ENCODE measurements around the gene TEX35. TPM values are rescaled to one million over a fixed set of nuclear protein-coding genes. Genes with fewer than 3 reads are reported as not detected.

The TEX35 gene
- total and polyA plus RNA-seq, 12 donors: 0.03 to 0.56 (median 0.09) TPM; not detected in 9

DNA sequence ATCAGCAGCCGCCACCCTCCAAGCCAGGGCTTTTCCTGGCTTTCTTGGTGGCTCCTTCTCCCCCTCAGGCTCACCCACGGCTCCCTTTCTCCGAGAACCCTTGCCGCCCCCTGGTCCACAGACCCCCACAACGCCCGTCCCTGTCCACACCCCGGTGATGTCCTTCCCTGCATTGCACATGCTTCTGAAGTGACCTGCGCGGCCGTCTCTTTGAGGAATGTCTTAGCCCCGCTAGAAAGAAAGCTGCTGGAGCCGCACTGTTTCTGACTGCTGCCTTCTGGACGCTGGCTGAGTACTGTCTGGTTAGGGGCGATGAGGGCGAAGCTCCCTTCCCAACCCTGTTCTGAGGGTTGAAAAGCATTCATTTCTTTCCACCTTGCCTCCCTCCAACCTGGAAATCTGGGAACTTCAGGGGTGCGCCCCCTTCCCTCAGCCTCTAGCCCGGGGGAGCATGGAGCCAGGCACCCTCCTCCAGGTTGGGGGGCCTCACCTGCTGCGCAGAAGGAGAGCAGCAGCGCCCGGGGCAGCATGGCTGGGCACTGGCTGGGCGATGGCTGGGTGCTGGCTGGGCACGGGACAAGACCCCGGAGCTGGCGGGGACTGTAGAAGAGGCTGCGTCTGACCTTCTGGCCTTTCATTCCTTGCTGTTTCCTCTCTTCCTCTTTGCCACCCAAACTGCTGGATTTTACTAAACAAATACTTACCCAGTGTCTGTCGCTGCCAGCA is 16.3 kb upstream of the TEX35 start, which contains the start of gene CLEC20A:
CLEC20A (minus strand) TSS at position 555 of the 726 bp plus-strand sequence; CDS start at position 530, 25 bp downstream.
- Histone ChIP-seq H3K4me3 (no peak within 1 kb of the TSS), H3K27ac (no peak within 1 kb of the TSS), H3K4me1 (peaks cover 0 to 12% (median 0%) of the 10 kb centered on the region in 9 donors), H3K36me3 (no peaks in the 10 kb centered on the region), H3K27me3 (no peaks in the 10 kb centered on the region), H3K9me3 (no peaks in the 10 kb centered on the region)
- TF ChIP-seq, protein P1, sequence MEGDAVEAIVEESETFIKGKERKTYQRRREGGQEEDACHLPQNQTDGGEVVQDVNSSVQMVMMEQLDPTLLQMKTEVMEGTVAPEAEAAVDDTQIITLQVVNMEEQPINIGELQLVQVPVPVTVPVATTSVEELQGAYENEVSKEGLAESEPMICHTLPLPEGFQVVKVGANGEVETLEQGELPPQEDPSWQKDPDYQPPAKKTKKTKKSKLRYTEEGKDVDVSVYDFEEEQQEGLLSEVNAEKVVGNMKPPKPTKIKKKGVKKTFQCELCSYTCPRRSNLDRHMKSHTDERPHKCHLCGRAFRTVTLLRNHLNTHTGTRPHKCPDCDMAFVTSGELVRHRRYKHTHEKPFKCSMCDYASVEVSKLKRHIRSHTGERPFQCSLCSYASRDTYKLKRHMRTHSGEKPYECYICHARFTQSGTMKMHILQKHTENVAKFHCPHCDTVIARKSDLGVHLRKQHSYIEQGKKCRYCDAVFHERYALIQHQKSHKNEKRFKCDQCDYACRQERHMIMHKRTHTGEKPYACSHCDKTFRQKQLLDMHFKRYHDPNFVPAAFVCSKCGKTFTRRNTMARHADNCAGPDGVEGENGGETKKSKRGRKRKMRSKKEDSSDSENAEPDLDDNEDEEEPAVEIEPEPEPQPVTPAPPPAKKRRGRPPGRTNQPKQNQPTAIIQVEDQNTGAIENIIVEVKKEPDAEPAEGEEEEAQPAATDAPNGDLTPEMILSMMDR (IDR thresholded peaks at IDR 0.05): no peak
- intact Hi-C loops (cut with DNase I): loop anchor here in 1 of 10 donors (10.0 kb wide), 1 partner anchor 192 kb away; no protein-coding TSS in a partner anchor
- DNase-seq: no peak
- ATAC-seq: no peak
- 95 to 96% methylated on average over 26 of the region's 26 CpGs for WGBS, 2 donors

DNA sequence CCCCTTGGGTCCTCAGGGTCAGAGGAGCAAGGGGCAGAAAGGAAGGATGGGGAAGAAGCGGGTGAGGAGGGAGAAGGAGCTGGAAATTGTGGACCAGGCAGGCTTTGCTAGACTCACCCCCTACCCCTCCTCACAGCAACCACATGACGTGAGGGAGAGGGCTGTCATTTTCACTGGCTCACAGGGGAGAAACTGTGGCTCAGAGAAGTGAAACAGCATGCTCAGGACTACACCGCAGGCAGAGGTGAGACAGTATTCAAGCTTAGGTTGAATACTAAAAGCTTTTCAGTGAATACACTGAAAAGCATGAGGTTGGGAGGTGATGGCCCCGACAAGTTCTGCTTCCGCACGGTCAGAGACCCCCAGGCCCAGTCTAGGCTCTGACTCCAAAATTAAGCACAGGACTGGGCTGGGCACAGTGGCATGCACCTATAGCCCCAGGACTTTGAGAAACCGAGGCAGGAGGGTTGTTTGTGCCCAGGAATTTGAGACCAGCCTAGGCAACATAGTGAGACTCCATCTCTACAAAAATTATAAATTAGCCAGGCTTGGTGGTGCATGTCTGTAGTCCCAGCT is 14.9 kb upstream of the TEX35 start:
- Histone ChIP-seq H3K27ac (no peak overlapping the region), H3K4me1 (peaks cover 0 to 12% (median 0%) of the 10 kb centered on the region in 9 donors), H3K27me3 (no peaks in the 10 kb centered on the region), H3K9me3 (no peaks in the 10 kb centered on the region), H3K4me3 (no peak overlapping the region), H3K36me3 (no peaks in the 10 kb centered on the region)
- DNase-seq: no peak
- TF ChIP-seq, protein P1 (IDR thresholded peaks at IDR 0.05): no peak
- intact Hi-C loops (cut with DNase I): loop anchor here in 1 of 10 donors (10.0 kb wide), 1 partner anchor 193 kb away; no protein-coding TSS in a partner anchor
- 92% methylated on average over 7 of the region's 7 CpGs for WGBS, 2 donors
- ATAC-seq: no peak

DNA sequence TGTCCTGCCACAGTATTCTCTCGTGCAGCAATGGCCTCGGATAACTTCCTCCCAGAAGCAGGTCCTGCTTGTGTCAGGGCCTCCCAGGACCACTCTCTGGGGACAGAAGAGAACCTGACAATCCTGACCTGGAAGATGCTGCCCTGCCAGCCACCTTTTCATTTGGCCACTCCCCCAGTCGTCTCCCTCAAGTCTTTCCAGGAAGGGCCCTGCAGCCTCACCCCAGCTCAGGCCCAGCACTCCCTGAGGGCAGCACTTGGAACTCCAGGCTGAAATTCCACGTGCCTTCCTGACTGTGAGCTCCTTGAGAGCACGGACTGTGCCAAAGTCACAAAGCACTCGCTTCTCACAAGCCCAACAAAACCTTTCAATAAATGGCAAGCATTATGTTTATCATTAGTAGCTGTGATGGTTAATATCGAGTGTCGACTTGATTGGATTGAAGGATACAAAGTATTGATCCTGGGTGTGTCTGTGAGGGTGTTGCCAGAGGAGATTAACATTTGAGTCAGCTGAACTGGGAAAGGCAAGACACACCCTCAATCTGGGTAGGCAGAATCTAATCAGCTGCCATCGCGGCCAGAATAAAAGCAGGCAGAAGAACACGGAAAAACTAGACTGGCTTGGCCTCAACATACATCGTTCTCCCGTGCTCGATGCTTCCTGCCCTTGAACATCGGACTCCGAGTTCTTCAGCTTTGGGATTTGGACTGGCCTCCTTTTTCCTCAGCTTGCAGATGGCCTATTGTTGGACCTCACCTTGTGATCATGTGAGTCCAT is 13.8 kb upstream of the TEX35 start:
- 88 to 91% methylated on average over 16 of the region's 16 CpGs for WGBS, 2 donors
- ATAC-seq (no peak), DNase-seq (no peak)
- Histone ChIP-seq H3K4me1 (peaks cover 0 to 12% (median 0%) of the 10 kb centered on the region in 9 donors), H3K36me3 (no peaks in the 10 kb centered on the region), H3K9me3 (no peaks in the 10 kb centered on the region), H3K4me3 (no peak overlapping the region), H3K27me3 (no peaks in the 10 kb centered on the region), H3K27ac (no peak overlapping the region)
- TF ChIP-seq, protein P1 (IDR thresholded peaks at IDR 0.05): no peak
- intact Hi-C loops (cut with DNase I): loop anchor here in 1 of 10 donors (10.0 kb wide), 1 partner anchor 194 kb away; no protein-coding TSS in a partner anchor

Measured in heart right ventricle (tissue), 16 donors.